Activated CD4-positive, alpha-beta T cell treated with anti-CD3 and anti-CD28 coated beads, Interleukin-10, Interleukin-2, amounts not matched to agents 100 ng/mL and 50 ng/mL, durations not matched to agents 16 hours and 8 hours (primary cell): ENCODE results near the gene DEXI.
"Not testable (repeated sequence)": the region's sequence is repeated elsewhere in the genome, so short reads cannot be mapped to it uniquely, and the experiment has no call there.

Source experiments
- DNase-seq: peaks from one replicate; pipeline ENCODE4 v3.0.0-alpha.2; 2020

The DEXI gene

GRCh38 chr16:10940501-10941079, 1.7 kb downstream of the DEXI start:
- DNase-seq, result no peak

GRCh38 chr16:10939649-10940234, 2.5 kb downstream of the DEXI start:
- no peak for DNase-seq

GRCh38 chr16:10938796-10939648, 3.2 kb downstream of the DEXI start:
- DNase-seq, result no peak

- DNase-seq, result peak; percentile 75
Observed at GRCh38 chr16:10938321-10938720, 3.9 kb downstream of the DEXI start.

GRCh38 chr16:10937068-10937859, 5.0 kb downstream of the DEXI start:
- DNase-seq, result no peak

- no peak for DNase-seq
Observed at GRCh38 chr16:10936272-10936984, 5.8 kb downstream of the DEXI start.

- no peak for DNase-seq
Observed at GRCh38 chr16:10935226-10935915, 6.9 kb downstream of the DEXI start.

- DNase-seq, result no peak
Observed at GRCh38 chr16:10934325-10935107, 7.8 kb downstream of the DEXI start.

GRCh38 chr16:10933865-10934264, 8.4 kb downstream of the DEXI start:
- no peak for DNase-seq

GRCh38 chr16:10932959-10933710, 9.1 kb downstream of the DEXI start:
- DNase-seq, result no peak

GRCh38 chr16:10931977-10932632, 10.2 kb downstream of the DEXI start:
- no peak for DNase-seq

- no peak for DNase-seq
Observed at GRCh38 chr16:10931134-10931533, 11.1 kb downstream of the DEXI start.

- no peak for DNase-seq
Observed at GRCh38 chr16:10930755-10931093, 11.5 kb downstream of the DEXI start.

- no peak for DNase-seq
Observed at GRCh38 chr16:10929853-10930754, 12.2 kb downstream of the DEXI start.

GRCh38 chr16:10929097-10929496, 13.2 kb downstream of the DEXI start:
- DNase-seq, result not testable (repeated sequence)

GRCh38 chr16:10927497-10928112, 14.7 kb downstream of the DEXI start:
- no peak for DNase-seq

- DNase-seq, result no peak
Observed at GRCh38 chr16:10926867-10927266, 15.4 kb downstream of the DEXI start.

- DNase-seq, result no peak
Observed at GRCh38 chr16:10926094-10926493, 16.2 kb downstream of the DEXI start.
